ENCODE measurements around the gene B4GAT1. TPM values are rescaled to one million over a fixed set of nuclear protein-coding genes. Genes with fewer than 3 reads are reported as not detected.
A peak's percentile ranks its signal among the peaks of the same experiment; 100 is the strongest.

Gene B4GAT1
- total and polyA plus RNA-seq, 9 of the 15 experiments (the other 6 are each of a cell fraction or from before 2014, with no cell fraction given) = 0.86 to 9.5 (median 3.8) TPM

DNA sequence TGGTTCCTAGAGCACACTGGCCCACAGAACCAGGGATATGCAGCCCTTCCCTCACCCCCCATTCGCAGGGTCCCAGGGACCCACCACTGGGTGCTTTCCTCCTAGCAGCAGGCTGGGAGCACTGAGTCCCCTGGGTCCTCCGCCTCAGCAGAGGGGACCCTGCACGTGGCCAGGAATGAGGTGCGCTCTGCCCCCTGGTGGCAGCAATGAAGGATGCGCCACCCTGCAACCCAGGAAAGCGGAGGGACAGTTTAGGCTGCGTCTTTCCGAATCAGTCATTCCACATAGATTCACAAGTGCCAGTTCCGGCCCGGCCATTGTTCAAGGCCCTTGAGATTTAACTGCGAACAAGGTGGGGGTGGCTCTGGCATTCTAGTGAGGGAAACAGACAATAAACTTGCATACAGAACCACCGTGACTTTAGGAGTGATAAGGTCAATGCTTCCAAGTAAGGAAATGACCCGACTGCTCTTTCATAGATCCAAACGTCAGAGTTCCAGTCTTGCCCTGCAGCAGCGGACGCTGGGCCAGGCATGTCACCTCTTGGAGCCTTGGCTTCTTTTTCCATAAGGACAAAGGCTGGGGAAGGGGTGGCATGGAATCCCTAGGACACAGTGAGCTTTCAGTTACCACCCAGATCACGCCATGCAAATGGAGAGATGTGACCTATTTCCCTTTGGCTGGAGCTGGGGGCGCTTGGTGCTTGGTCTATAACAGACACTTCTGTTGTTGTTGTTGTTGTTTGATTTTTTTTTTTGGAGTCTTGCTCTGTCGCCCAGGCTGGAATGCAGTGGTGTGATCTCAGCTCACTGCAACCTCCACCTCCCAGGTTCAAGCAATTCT, 18.9 kb downstream of the B4GAT1 start (continued):
- TF ChIP-seq, protein P1, sequence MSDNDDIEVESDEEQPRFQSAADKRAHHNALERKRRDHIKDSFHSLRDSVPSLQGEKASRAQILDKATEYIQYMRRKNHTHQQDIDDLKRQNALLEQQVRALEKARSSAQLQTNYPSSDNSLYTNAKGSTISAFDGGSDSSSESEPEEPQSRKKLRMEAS (CRISPR knock-in tag; IDR thresholded peaks at IDR 0.05) = peak; percentile 99
- peak; percentile 55 for TF ChIP-seq POLR2G (IDR thresholded peaks at IDR 0.05; ENCODE audit: low read depth, low read length)
- TF ChIP-seq, protein P2, sequence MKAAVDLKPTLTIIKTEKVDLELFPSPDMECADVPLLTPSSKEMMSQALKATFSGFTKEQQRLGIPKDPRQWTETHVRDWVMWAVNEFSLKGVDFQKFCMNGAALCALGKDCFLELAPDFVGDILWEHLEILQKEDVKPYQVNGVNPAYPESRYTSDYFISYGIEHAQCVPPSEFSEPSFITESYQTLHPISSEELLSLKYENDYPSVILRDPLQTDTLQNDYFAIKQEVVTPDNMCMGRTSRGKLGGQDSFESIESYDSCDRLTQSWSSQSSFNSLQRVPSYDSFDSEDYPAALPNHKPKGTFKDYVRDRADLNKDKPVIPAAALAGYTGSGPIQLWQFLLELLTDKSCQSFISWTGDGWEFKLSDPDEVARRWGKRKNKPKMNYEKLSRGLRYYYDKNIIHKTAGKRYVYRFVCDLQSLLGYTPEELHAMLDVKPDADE (conservative IDR thresholded peaks at IDR 0.05; ENCODE audit: control insufficient read depth, low read depth, low read length) = 0 out of 2 replicates have a peak, but pooled peaks have one; percentile 31
- no peak for TF ChIP-seq GATA2 (CRISPR knock-in tag; IDR thresholded peaks at IDR 0.05)
- TF ChIP-seq TAF7 (tag; IDR thresholded peaks at IDR 0.05) = no peak
- TF ChIP-seq, protein P3, sequence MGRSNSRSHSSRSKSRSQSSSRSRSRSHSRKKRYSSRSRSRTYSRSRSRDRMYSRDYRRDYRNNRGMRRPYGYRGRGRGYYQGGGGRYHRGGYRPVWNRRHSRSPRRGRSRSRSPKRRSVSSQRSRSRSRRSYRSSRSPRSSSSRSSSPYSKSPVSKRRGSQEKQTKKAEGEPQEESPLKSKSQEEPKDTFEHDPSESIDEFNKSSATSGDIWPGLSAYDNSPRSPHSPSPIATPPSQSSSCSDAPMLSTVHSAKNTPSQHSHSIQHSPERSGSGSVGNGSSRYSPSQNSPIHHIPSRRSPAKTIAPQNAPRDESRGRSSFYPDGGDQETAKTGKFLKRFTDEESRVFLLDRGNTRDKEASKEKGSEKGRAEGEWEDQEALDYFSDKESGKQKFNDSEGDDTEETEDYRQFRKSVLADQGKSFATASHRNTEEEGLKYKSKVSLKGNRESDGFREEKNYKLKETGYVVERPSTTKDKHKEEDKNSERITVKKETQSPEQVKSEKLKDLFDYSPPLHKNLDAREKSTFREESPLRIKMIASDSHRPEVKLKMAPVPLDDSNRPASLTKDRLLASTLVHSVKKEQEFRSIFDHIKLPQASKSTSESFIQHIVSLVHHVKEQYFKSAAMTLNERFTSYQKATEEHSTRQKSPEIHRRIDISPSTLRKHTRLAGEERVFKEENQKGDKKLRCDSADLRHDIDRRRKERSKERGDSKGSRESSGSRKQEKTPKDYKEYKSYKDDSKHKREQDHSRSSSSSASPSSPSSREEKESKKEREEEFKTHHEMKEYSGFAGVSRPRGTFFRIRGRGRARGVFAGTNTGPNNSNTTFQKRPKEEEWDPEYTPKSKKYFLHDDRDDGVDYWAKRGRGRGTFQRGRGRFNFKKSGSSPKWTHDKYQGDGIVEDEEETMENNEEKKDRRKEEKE (IDR thresholded peaks at IDR 0.05; ENCODE audit: borderline replicate concordance in 1 of 2, control insufficient read depth in 1 of 2, low read depth in 2 of 2, low read length in 1 of 2) = no peak
- peak; percentile 95 for TF ChIP-seq ZNF24 (IDR thresholded peaks at IDR 0.05)
- peak; percentile 52 for TF ChIP-seq ELF1 (tag; IDR thresholded peaks at IDR 0.05)
- no peak for TF ChIP-seq DACH1 (IDR thresholded peaks at IDR 0.05; ENCODE audit: partially characterized antibody)
- TF ChIP-seq, protein P4, sequence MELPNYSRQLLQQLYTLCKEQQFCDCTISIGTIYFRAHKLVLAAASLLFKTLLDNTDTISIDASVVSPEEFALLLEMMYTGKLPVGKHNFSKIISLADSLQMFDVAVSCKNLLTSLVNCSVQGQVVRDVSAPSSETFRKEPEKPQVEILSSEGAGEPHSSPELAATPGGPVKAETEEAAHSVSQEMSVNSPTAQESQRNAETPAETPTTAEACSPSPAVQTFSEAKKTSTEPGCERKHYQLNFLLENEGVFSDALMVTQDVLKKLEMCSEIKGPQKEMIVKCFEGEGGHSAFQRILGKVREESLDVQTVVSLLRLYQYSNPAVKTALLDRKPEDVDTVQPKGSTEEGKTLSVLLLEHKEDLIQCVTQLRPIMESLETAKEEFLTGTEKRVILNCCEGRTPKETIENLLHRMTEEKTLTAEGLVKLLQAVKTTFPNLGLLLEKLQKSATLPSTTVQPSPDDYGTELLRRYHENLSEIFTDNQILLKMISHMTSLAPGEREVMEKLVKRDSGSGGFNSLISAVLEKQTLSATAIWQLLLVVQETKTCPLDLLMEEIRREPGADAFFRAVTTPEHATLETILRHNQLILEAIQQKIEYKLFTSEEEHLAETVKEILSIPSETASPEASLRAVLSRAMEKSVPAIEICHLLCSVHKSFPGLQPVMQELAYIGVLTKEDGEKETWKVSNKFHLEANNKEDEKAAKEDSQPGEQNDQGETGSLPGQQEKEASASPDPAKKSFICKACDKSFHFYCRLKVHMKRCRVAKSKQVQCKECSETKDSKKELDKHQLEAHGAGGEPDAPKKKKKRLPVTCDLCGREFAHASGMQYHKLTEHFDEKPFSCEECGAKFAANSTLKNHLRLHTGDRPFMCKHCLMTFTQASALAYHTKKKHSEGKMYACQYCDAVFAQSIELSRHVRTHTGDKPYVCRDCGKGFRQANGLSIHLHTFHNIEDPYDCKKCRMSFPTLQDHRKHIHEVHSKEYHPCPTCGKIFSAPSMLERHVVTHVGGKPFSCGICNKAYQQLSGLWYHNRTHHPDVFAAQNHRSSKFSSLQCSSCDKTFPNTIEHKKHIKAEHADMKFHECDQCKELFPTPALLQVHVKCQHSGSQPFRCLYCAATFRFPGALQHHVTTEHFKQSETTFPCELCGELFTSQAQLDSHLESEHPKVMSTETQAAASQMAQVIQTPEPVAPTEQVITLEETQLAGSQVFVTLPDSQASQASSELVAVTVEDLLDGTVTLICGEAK (IDR thresholded peaks at IDR 0.05) = 0 out of 2 replicates have a peak, but pooled peaks have one; percentile 50
- TF ChIP-seq, protein P4 (CRISPR knock-in tag; IDR thresholded peaks at IDR 0.05) = 0 out of 2 replicates have a peak, but pooled peaks have one; percentile 11
- no peak for TF ChIP-seq ZBTB1 (CRISPR knock-in tag; IDR thresholded peaks at IDR 0.05; ENCODE audit: borderline replicate concordance, low read depth)
